ENCODE data around the gene CELSR1. TPM values are rescaled to one million over a fixed set of nuclear protein-coding genes. Genes with fewer than 3 reads are reported as not detected.

The CELSR1 gene
- total RNA-seq, 2 experiments from 2014 or later = 3.7 to 5.2 TPM

DNA sequence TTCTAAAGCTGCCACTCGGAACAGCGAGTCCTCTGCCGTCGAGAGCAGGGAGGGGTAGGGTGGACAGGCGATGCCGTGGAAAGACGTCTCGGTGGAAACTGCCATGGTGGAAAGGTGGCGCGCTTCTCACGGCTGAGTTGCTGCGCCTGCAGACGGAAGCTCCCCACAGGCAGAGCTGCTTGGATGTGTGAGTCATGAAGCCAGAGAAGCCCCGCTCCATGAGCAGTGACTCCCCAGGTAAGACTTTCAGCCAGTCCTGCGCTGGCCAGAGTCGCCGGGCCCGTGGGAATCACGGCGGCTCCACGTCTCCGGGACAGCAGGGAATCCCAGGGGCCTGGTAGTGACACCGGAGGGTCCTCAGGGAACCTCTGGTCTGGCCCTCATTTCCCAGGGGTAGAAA, 205.9 kb downstream of the CELSR1 start:
- Histone ChIP-seq H3K79me2 (ENCODE audit: insufficient read depth, low read depth, low read length) (peaks cover 9% of the 10 kb centered on the region), H2AFZ (ENCODE audit: low read length) (no peak overlapping the region), H3K4me2 (ENCODE audit: low read length) (no peak overlapping the region), H3K4me1 (ENCODE audit: insufficient read depth, low read length, poor library complexity, severe bottlenecking) (no peaks in the 10 kb centered on the region), H3K9me3 (ENCODE audit: low read length) (no peaks in the 10 kb centered on the region), H3K27ac (ENCODE audit: low read depth, low read length, poor library complexity, severe bottlenecking) (no peak overlapping the region), H4K20me1 (ENCODE audit: insufficient read depth, low read length) (peaks cover 3% of the 10 kb centered on the region; the same call in 1 of the 2 replicates), H3K36me3 (ENCODE audit: insufficient read depth, low read length) (peaks cover 71% of the 10 kb centered on the region), H3K9me2 (ENCODE audit: insufficient read depth, low read length) (no peaks in the 10 kb centered on the region), H3K4me3 (ENCODE audit: low read depth, low read length, poor library complexity, severe bottlenecking) (no peak overlapping the region)
- ChIA-PET CTCF (ENCODE audit: unreplicated experiment) (no interaction called here), POLR2A (no interaction called here)
- TF ChIP-seq EZH2phosphoT487 (IDR thresholded peaks at IDR 0.05; ENCODE audit: borderline replicate concordance, low read depth, low read length) = no peak
- TF ChIP-seq, protein P1, sequence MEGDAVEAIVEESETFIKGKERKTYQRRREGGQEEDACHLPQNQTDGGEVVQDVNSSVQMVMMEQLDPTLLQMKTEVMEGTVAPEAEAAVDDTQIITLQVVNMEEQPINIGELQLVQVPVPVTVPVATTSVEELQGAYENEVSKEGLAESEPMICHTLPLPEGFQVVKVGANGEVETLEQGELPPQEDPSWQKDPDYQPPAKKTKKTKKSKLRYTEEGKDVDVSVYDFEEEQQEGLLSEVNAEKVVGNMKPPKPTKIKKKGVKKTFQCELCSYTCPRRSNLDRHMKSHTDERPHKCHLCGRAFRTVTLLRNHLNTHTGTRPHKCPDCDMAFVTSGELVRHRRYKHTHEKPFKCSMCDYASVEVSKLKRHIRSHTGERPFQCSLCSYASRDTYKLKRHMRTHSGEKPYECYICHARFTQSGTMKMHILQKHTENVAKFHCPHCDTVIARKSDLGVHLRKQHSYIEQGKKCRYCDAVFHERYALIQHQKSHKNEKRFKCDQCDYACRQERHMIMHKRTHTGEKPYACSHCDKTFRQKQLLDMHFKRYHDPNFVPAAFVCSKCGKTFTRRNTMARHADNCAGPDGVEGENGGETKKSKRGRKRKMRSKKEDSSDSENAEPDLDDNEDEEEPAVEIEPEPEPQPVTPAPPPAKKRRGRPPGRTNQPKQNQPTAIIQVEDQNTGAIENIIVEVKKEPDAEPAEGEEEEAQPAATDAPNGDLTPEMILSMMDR (conservative IDR thresholded peaks at IDR 0.05; ENCODE audit: low read length) = no peak
- intact Hi-C loops (cut with micrococcal nuclease; ENCODE audit: unreplicated experiment) = no loop called here
- no peak for DNase-seq (ENCODE audit: low spot score)
- no TSS peak for BruUV-seq (replicated peaks)

- TF ChIP-seq EZH2phosphoT487 (IDR thresholded peaks at IDR 0.05; ENCODE audit: borderline replicate concordance, low read depth, low read length) = no peak
- TF ChIP-seq, protein P1 (conservative IDR thresholded peaks at IDR 0.05; ENCODE audit: low read length) = no peak
- Histone ChIP-seq H3K36me3 (ENCODE audit: insufficient read depth, low read length) (peaks cover 81% of the 10 kb centered on the region), H3K9me3 (ENCODE audit: low read length) (no peaks in the 10 kb centered on the region), H3K27ac (ENCODE audit: low read depth, low read length, poor library complexity, severe bottlenecking) (no peak overlapping the region), H3K9me2 (ENCODE audit: insufficient read depth, low read length) (no peaks in the 10 kb centered on the region), H4K20me1 (ENCODE audit: insufficient read depth, low read length) (no peaks in the 10 kb centered on the region), H2AFZ (ENCODE audit: low read length) (no peak overlapping the region), H3K4me2 (ENCODE audit: low read length) (no peak overlapping the region), H3K79me2 (ENCODE audit: insufficient read depth, low read depth, low read length) (no peaks in the 10 kb centered on the region), H3K4me1 (ENCODE audit: insufficient read depth, low read length, poor library complexity, severe bottlenecking) (no peaks in the 10 kb centered on the region), H3K4me3 (ENCODE audit: low read depth, low read length, poor library complexity, severe bottlenecking) (no peak overlapping the region)
- TSS peak; percentile 77 for BruUV-seq (replicated peaks)
- intact Hi-C loops (cut with micrococcal nuclease; ENCODE audit: unreplicated experiment) = no loop called here
- ChIA-PET CTCF (ENCODE audit: unreplicated experiment) (no interaction called here), POLR2A (interaction anchor here (0.5 kb wide), 1 partner anchor 67 kb away, joined by 4 read pairs; no protein-coding TSS in a partner anchor)
- no peak for DNase-seq (ENCODE audit: low spot score)
Observed at GRCh38 chr22:46330426-46330825, 207.0 kb downstream of the CELSR1 start.

- Histone ChIP-seq H3K9me2 (ENCODE audit: insufficient read depth, low read length) (no peaks in the 10 kb centered on the region), H3K4me1 (ENCODE audit: insufficient read depth, low read length, poor library complexity, severe bottlenecking) (no peaks in the 10 kb centered on the region), H3K79me2 (ENCODE audit: insufficient read depth, low read depth, low read length) (no peaks in the 10 kb centered on the region), H3K27ac (ENCODE audit: low read depth, low read length, poor library complexity, severe bottlenecking) (no peak overlapping the region), H2AFZ (ENCODE audit: low read length) (no peak overlapping the region), H4K20me1 (ENCODE audit: insufficient read depth, low read length) (no peaks in the 10 kb centered on the region), H3K4me3 (ENCODE audit: low read depth, low read length, poor library complexity, severe bottlenecking) (no peak overlapping the region), H3K36me3 (ENCODE audit: insufficient read depth, low read length) (peaks cover 88% of the 10 kb centered on the region), H3K4me2 (ENCODE audit: low read length) (no peak overlapping the region), H3K9me3 (ENCODE audit: low read length) (no peaks in the 10 kb centered on the region)
- no peak for DNase-seq (ENCODE audit: low spot score)
- ChIA-PET CTCF (ENCODE audit: unreplicated experiment) (no interaction called here), POLR2A (no interaction called here)
- no TSS peak for BruUV-seq (replicated peaks)
- TF ChIP-seq EZH2phosphoT487 (IDR thresholded peaks at IDR 0.05; ENCODE audit: borderline replicate concordance, low read depth, low read length) = no peak
- TF ChIP-seq, protein P1 (conservative IDR thresholded peaks at IDR 0.05; ENCODE audit: low read length) = no peak
- intact Hi-C loops (cut with micrococcal nuclease; ENCODE audit: unreplicated experiment) = no loop called here
Observed at GRCh38 chr22:46329616-46330015, 207.8 kb downstream of the CELSR1 start.

Data from OCI-LY7 (cell line).